ENCODE measurements around the gene RRP9.

Gene RRP9

GRCh38 chr3:51968883-51969678 lies 27.4 kb upstream of the RRP9 start:
- Histone ChIP-seq H3K27me3 (replicated peaks; ENCODE audit: control insufficient read depth, insufficient read depth, low read length) (no peaks in the 10 kb centered on the region), H3K9ac (ENCODE audit: low read length) (no peak overlapping the region), H3K36me3 (ENCODE audit: control insufficient read depth, insufficient read depth, low read length, severe bottlenecking) (peaks cover 7% of the 10 kb centered on the region), H3K4me1 (ENCODE audit: control insufficient read depth, insufficient read depth, low read length) (peaks cover 12% of the 10 kb centered on the region), H3K4me3 (ENCODE audit: low read length) (no peak overlapping the region), H3K9me3 (ENCODE audit: control insufficient read depth, low read length) (no peaks in the 10 kb centered on the region)
- DNase-seq (ENCODE audit: low read depth): no peak

- H3K4me3 ChIP-seq (ENCODE audit: low read length): peak overlapping the region; percentile 84
- no peaks in the 10 kb centered on the region for H3K27me3 ChIP-seq (replicated peaks; ENCODE audit: control insufficient read depth, insufficient read depth, low read length)
- H3K9me3 ChIP-seq (ENCODE audit: control insufficient read depth, low read length): no peaks in the 10 kb centered on the region
- peaks cover 10% of the 10 kb centered on the region for H3K4me1 ChIP-seq (ENCODE audit: control insufficient read depth, insufficient read depth, low read length)
- DNase-seq (ENCODE audit: low read depth): peak; percentile 32
- peak overlapping the region; percentile 90 for H3K9ac ChIP-seq (ENCODE audit: low read length)
- H3K36me3 ChIP-seq (ENCODE audit: control insufficient read depth, insufficient read depth, low read length, severe bottlenecking): peaks cover 7% of the 10 kb centered on the region
Measured at GRCh38 chr3:51968170-51968775, 26.6 kb upstream of the RRP9 start.

- peaks cover 7% of the 10 kb centered on the region for H3K36me3 ChIP-seq (ENCODE audit: control insufficient read depth, insufficient read depth, low read length, severe bottlenecking)
- H3K9ac ChIP-seq (ENCODE audit: low read length): peak within 1 kb of the TSS; percentile 92
- H3K4me1 ChIP-seq (ENCODE audit: control insufficient read depth, insufficient read depth, low read length): peaks cover 10% of the 10 kb centered on the region
- H3K4me3 ChIP-seq (ENCODE audit: low read length): peak within 1 kb of the TSS; percentile 84
- H3K9me3 ChIP-seq (ENCODE audit: control insufficient read depth, low read length): no peaks in the 10 kb centered on the region
- DNase-seq (ENCODE audit: low read depth): peak; percentile 80
- H3K27me3 ChIP-seq (replicated peaks; ENCODE audit: control insufficient read depth, insufficient read depth, low read length): no peaks in the 10 kb centered on the region
Measured at GRCh38 chr3:51967384-51968169, 25.9 kb upstream of the RRP9 start, which contains the start of gene PCBP4. Gene PCBP4 (minus strand): TSS chr3:51967454. CDS start chr3:51961240, 6,214 bp downstream.

- Histone ChIP-seq H3K9ac (ENCODE audit: low read length) (peak overlapping the region; percentile 92), H3K27me3 (replicated peaks; ENCODE audit: control insufficient read depth, insufficient read depth, low read length) (no peaks in the 10 kb centered on the region), H3K4me1 (ENCODE audit: control insufficient read depth, insufficient read depth, low read length) (peaks cover 10% of the 10 kb centered on the region), H3K36me3 (ENCODE audit: control insufficient read depth, insufficient read depth, low read length, severe bottlenecking) (peaks cover 7% of the 10 kb centered on the region), H3K4me3 (ENCODE audit: low read length) (peak overlapping the region; percentile 81), H3K9me3 (ENCODE audit: control insufficient read depth, low read length) (no peaks in the 10 kb centered on the region)
- DNase-seq (ENCODE audit: low read depth): no peak
Measured at GRCh38 chr3:51966922-51967383, 25.2 kb upstream of the RRP9 start.

- DNase-seq (ENCODE audit: low read depth): no peak
Measured at GRCh38 chr3:51966486-51966885, 24.8 kb upstream of the RRP9 start.

GRCh38 chr3:51966016-51966415 lies 24.3 kb upstream of the RRP9 start:
- no peaks in the 10 kb centered on the region for H3K27me3 ChIP-seq (replicated peaks; ENCODE audit: control insufficient read depth, insufficient read depth, low read length)
- H3K9me3 ChIP-seq (ENCODE audit: control insufficient read depth, low read length): no peaks in the 10 kb centered on the region
- H3K36me3 ChIP-seq (ENCODE audit: control insufficient read depth, insufficient read depth, low read length, severe bottlenecking): peaks cover 2% of the 10 kb centered on the region
- DNase-seq (ENCODE audit: low read depth): no peak
- H3K9ac ChIP-seq (ENCODE audit: low read length): no peak overlapping the region
- H3K4me3 ChIP-seq (ENCODE audit: low read length): no peak overlapping the region
- H3K4me1 ChIP-seq (ENCODE audit: control insufficient read depth, insufficient read depth, low read length): peaks cover 10% of the 10 kb centered on the region

More at GRCh38 chr3:51966486-51966885, 24.8 kb upstream of the RRP9 start:
- Histone ChIP-seq H3K36me3 (ENCODE audit: control insufficient read depth, insufficient read depth, low read length, severe bottlenecking) (peaks cover 5% of the 10 kb centered on the region), H3K4me1 (ENCODE audit: control insufficient read depth, insufficient read depth, low read length) (peaks cover 10% of the 10 kb centered on the region), H3K4me3 (ENCODE audit: low read length) (peak overlapping the region; percentile 81), H3K9me3 (ENCODE audit: control insufficient read depth, low read length) (no peaks in the 10 kb centered on the region), H3K9ac (ENCODE audit: low read length) (peak overlapping the region; percentile 92), H3K27me3 (replicated peaks; ENCODE audit: control insufficient read depth, insufficient read depth, low read length) (no peaks in the 10 kb centered on the region)

GRCh38 chr3:51964521-51964920 lies 22.8 kb upstream of the RRP9 start:
- Histone ChIP-seq H3K4me3 (ENCODE audit: low read length) (no peak overlapping the region), H3K9ac (ENCODE audit: low read length) (no peak overlapping the region), H3K36me3 (ENCODE audit: control insufficient read depth, insufficient read depth, low read length, severe bottlenecking) (peaks cover 9% of the 10 kb centered on the region), H3K9me3 (ENCODE audit: control insufficient read depth, low read length) (no peaks in the 10 kb centered on the region), H3K4me1 (ENCODE audit: control insufficient read depth, insufficient read depth, low read length) (peaks cover 10% of the 10 kb centered on the region), H3K27me3 (replicated peaks; ENCODE audit: control insufficient read depth, insufficient read depth, low read length) (no peaks in the 10 kb centered on the region)
- no peak for DNase-seq (ENCODE audit: low read depth)

GRCh38 chr3:51963951-51964451 lies 22.3 kb upstream of the RRP9 start:
- Histone ChIP-seq H3K9ac (ENCODE audit: low read length) (no peak overlapping the region), H3K9me3 (ENCODE audit: control insufficient read depth, low read length) (no peaks in the 10 kb centered on the region), H3K27me3 (replicated peaks; ENCODE audit: control insufficient read depth, insufficient read depth, low read length) (no peaks in the 10 kb centered on the region), H3K4me1 (ENCODE audit: control insufficient read depth, insufficient read depth, low read length) (peaks cover 10% of the 10 kb centered on the region), H3K36me3 (ENCODE audit: control insufficient read depth, insufficient read depth, low read length, severe bottlenecking) (peaks cover 9% of the 10 kb centered on the region), H3K4me3 (ENCODE audit: low read length) (no peak overlapping the region)
- DNase-seq (ENCODE audit: low read depth): no peak

- H3K36me3 ChIP-seq (ENCODE audit: control insufficient read depth, insufficient read depth, low read length, severe bottlenecking): peaks cover 15% of the 10 kb centered on the region
- DNase-seq (ENCODE audit: low read depth): no peak
- no peak overlapping the region for H3K9ac ChIP-seq (ENCODE audit: low read length)
- no peaks in the 10 kb centered on the region for H3K27me3 ChIP-seq (replicated peaks; ENCODE audit: control insufficient read depth, insufficient read depth, low read length)
- H3K4me3 ChIP-seq (ENCODE audit: low read length): no peak overlapping the region
- H3K9me3 ChIP-seq (ENCODE audit: control insufficient read depth, low read length): no peaks in the 10 kb centered on the region
- peaks cover 5% of the 10 kb centered on the region for H3K4me1 ChIP-seq (ENCODE audit: control insufficient read depth, insufficient read depth, low read length)
Measured at GRCh38 chr3:51962854-51963530, 21.3 kb upstream of the RRP9 start.

GRCh38 chr3:51961602-51962569 lies 20.2 kb upstream of the RRP9 start:
- Histone ChIP-seq H3K36me3 (ENCODE audit: control insufficient read depth, insufficient read depth, low read length, severe bottlenecking) (peaks cover 15% of the 10 kb centered on the region), H3K9me3 (ENCODE audit: control insufficient read depth, low read length) (no peaks in the 10 kb centered on the region), H3K4me1 (ENCODE audit: control insufficient read depth, insufficient read depth, low read length) (peaks cover 2% of the 10 kb centered on the region), H3K27me3 (replicated peaks; ENCODE audit: control insufficient read depth, insufficient read depth, low read length) (no peaks in the 10 kb centered on the region), H3K9ac (ENCODE audit: low read length) (no peak overlapping the region), H3K4me3 (ENCODE audit: low read length) (no peak overlapping the region)
- no peak for DNase-seq (ENCODE audit: low read depth)

Measured in adipocyte (in vitro differentiated cells).